Activated naive CD4-positive, alpha-beta T cell treated with anti-CD3 and anti-CD28 coated beads, Interleukin-2, amount 50 U/mL, for 16 hours (primary cell): Measurements from ENCODE around the gene MOB2.
"Not testable (repeated sequence)": the region's sequence is repeated elsewhere in the genome, so short reads cannot be mapped to it uniquely, and the experiment has no call there.

ENCODE experiments used
- DNase-seq: peaks from one replicate; pipeline ENCODE4 v3.0.0-alpha.2; 2020

The MOB2 gene

DNA sequence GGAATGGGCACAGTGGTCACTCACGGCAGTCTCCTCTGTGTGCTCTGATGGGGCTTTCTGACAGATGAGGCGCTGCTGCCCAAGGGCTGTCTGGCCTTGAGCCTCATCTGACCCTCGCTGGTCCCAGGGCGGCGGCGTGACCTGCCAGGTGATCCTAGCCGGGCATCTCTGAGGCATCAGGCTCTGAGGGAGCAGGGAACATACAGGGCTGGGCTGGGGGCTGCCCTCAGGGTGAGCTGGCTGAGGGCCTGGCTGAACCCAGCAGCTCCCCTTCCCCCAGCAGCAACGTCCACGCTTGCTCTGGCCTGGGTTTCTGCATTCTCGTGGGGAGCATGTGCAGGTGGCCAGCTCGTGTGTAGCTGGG lies 47.6 kb downstream of the MOB2 start:
- DNase-seq: no peak

DNA sequence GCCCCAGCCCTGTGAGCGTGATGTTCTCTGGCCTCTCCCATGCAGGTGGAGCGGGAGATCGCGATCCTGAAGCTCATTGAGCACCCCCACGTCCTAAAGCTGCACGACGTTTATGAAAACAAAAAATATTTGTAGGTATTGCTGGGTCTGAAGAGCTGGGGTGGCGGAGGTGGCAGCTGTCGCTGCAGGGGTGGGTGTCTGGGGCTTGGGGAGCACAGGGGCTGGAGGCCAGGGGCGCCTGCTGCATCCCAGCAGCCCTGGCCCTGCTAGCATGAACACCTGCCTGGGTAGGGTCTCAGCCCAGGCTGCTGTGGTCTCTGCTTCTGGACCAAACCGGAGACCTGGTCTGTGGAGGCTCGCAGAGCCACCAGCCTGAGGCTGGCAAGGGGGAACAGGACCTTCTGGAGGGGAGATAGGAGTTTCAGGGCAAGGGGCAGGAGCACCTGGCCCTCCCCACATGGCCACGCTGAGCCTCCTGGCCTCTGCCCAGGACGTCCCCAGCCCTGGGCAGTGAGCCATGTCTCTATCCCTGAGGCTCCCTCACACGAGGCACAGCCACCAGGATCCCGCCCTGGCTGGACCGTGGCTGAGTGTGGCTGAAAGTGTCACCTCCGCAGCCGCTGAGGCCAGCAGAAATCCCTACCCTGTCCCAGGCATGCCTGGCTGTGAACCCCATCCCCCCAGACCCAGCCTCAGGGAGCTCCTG lies 48.2 kb downstream of the MOB2 start:
- DNase-seq: no peak

DNA sequence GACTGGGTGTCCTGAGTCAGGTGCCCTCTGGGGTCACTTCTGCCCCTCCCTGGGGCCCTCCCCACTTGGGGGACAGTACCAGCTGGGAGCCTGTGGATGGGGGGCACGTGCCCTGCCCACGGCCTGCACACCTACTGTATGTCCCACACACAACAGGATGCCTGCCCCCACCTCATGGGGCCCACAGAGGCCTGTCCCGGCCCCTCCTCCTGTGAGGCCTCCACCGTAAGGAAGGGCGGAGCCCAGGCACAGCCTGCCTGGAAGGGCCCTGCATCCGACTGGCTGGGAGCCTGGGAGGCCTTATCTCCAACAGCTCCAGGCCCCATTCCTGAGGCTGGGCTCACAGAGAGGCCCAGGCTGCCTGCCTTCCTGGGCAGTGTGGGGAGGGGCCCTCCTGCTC lies 49.1 kb downstream of the MOB2 start:
- no peak for DNase-seq

DNA sequence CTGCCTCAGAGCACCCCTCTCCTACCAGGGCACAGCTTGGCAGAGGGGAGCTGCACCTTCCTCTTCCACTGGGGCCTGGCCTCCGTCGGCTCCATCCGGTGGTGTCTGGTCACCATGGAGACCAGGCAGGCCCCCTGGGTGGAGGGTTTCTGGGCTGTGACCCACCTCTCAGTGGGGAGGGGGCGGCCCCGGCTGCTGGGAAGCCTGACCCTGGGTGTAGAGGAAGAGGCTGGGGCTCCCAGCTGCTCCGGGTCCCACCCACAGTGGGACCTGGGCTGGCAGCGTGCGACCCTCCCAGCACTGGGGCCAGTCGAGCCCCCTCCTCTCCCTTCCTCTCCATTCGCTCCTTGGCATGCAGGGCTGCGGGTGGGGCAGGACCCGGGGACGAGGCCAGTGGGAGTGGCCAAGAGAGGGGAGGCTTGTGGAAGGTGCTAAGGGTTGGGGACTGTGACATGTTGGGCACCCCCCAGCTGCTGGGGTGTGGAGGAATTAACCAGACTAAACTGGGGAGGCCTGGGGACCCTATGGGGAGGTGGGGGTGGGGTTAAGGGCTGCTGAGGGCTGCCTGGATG lies 50.0 kb downstream of the MOB2 start:
- no peak for DNase-seq

DNA sequence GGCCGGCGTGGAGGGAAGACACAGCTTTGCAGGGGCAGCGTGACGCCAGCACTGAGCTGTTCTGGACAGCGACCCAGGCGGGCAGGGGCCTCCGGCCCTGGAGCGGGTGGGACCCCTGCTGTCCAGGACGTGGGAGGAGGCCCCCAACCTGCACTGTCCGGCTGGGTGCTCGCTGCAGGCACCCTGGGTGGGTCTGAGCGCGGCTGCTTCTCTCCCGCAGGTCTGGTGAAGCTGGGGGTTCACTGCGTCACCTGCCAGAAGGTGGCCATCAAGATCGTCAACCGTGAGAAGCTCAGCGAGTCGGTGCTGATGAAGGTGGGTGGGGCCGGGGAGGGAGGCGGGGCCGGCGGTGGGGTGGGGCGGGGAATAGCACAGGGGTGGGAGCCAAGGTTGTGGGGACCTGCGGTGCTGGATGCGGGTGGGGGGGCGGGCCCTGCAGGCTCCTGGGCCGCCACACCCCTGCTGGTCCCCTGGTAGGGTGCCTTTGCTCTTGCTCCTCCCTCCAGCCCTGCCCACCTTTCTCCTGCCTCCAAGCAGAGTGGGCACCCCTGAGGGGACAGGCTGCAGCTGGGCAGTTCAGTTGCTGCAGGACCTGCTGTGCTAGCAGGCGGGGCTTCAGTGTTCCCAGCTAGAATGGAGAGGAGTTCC lies 50.6 kb downstream of the MOB2 start:
- DNase-seq: no peak

DNA sequence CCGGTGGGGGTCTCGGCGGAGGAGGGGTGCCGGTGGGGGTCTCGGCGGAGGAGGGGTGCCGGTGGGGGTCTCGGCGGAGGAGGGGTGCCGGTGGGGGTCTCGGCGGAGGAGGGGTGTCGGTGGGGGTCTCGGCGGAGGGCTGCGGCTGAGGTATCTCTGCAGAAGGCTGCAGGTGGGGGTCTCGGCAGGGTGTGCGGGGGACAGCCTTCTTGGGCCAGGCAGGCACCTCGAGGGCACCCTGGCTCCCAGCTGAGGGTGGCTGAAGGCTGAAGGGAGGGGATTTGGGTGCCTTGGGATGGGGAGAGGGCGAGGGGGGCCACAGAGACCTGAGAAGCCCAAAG lies 51.1 kb downstream of the MOB2 start:
- DNase-seq: not testable (repeated sequence)

DNA sequence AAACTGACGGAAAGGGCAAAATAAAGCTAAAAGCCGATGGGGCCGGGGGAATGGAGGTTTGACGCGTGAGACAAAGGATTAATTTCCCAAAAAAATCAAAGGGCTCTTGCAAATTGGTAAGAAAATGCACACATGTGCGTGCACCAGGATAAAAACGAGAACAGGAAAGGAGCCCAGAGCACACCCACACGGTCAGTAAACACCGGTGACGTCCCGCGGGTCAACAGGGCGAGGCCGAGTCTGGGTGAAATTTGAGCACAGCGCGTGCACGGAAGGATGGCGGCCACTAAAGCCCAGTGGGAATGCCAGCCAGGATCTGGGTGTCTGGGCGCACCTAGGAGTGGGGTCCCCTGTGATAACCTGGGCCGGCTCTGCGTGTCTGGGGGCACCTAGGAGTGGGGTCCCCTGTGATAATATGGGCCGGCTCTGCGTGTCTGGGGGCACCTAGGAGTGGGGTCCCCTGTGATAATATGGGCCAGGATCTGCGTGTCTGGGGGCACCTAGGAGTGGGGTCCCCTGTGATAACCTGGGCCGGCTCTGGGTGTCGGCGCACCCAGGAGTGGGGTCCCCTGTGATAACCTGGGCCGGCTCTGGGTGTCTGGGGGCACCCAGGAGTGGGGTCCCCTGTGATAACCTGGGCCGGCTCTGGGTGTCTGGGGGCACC lies 52.5 kb downstream of the MOB2 start:
- DNase-seq: no peak

DNA sequence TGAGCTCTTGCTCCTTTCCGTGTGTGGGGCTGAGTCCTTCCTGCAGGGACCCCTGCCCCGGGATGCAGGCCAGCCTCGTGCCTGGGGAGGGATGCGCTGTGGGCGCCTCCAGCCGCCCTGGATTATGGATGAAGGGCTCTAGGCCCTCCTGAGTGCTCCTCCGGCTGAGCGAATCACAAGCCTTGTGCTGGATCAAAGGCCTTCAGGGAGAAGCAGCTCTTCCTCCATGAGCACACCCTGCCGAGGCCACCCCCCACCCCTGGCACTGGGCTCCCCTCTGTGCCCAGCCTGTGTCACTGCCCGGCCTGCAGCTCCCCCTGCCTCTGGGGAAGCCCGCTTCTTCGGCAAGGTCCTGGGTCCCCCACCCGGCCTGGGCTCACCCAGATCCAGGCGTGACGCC lies 53.0 kb downstream of the MOB2 start:
- no peak for DNase-seq

DNA sequence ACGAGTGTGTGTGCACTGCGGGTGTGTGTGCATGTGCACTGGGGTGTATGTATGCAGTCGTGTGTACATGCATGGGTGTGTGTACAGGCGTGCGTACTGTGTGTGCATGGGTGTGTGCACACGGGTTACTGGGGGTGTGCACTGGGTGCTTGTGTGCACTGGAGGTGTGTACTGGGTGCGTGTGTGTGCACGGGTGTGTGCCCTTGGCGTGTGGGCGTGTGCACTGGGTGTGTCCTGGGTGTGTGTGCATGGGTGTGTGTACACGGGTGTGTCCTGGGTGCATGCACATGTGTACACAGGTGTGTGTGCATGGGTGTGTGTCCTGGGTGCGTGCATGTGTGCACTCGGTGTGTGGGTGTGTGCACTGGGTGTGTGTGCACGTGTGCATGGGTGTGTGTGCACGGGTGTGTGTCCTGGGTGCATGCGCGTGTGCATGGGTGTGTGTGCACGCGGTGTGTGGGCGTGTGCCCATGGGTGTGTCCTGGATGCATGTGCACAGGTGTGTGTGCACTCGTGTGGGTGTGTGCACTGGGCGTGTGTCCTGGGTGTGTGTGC lies 57.7 kb downstream of the MOB2 start:
- no peak for DNase-seq

DNA sequence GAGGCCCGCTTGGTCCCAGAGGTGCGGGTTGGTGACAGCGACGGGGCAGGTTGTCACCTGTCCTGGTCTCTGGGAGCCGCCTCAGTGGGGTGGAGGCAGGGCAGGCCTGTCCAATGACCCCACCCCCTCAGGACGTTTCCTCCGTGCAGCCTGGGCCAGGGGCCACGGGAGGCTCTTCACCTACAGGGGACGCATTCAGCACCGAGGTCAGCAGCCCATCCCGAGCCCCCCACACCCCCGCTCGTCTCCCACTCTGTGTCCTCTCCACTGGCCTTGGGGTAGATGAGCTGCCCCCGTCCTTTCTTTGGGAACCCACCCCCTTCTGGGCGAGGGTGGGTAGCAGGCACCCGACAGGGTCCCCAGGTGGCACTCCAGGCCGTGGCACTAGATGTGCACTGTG lies 61.1 kb downstream of the MOB2 start:
- DNase-seq: no peak

DNA sequence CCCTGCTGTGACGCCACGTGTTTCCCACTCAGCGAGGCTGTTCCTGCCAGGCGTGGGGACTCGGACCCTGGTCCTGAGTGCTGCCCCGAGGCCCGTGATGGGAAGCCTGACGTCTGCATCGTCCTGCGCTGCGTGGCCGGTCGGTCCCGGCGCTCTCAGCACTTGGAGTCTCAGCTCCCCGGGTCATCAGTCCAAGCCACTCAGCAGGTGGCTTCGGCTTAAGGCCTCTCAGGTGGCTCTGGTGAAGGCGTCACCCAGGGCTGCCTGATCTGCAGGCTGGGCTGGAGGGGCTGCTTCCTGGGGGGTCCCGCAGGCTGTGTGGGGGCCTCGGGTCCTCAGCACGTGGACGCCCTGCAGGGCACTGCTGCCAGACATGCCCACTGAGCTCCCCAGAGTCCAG lies 61.6 kb downstream of the MOB2 start:
- no peak for DNase-seq

DNA sequence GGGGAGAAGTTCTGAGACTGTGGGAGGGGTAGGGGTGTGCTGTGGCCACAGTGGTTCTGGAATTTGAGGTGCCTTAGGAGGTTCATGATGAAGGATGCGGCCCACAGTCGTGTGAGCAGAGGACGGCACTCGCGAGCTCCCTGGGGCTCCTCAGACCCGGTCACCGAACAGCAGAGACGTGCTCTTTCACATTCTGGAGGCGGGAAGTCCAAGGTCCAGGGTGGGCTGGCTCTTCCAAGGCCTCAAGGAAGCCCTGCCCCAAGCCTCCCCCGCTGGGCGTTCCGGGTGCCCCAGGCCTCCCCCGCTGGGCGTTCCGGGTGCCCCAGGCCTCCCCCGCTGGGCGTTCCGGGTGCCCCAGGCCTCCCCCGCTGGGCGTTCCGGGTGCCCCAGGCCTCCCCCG lies 63.2 kb downstream of the MOB2 start:
- not testable (repeated sequence) for DNase-seq

DNA sequence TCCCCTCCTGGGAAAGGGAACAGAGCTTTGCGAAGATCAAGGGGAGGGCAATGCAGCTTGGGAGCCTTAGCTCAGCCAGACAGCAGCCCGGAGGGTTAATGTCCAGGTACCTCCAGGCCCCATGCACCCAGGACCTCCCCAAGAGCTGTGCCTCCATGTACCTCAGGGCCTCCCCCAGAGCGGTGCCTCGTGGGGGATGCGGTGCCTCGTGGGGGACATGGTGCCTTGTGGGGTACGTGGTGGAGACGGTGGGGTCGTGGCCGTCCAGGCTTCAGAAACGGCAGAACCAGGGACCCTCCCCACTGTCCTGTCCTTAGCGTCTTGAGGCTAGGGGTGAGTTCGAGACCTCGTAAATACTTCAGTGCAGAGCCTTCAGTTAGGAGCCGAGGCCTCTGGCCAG lies 63.6 kb downstream of the MOB2 start:
- DNase-seq: no peak

DNA sequence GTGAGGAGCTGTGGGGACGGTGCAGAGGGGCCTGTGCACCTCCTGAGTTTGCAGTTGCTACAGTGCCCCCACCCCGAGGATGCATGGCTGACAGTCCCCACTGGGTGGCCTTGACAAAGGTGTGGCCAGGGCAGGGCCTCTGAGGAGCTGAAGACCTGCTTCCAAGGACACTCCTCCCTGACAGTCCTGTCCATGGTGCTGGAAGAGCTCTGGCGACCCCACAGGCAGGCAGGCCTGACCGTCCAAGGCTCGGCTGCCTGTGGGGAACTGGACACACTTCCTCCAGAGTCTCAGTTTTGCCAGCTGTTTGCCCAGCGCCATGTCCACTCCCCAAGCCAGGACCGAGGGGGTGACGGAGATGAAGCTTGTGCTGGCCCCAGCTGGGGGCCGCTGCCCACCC lies 64.1 kb downstream of the MOB2 start:
- DNase-seq: no peak

DNA sequence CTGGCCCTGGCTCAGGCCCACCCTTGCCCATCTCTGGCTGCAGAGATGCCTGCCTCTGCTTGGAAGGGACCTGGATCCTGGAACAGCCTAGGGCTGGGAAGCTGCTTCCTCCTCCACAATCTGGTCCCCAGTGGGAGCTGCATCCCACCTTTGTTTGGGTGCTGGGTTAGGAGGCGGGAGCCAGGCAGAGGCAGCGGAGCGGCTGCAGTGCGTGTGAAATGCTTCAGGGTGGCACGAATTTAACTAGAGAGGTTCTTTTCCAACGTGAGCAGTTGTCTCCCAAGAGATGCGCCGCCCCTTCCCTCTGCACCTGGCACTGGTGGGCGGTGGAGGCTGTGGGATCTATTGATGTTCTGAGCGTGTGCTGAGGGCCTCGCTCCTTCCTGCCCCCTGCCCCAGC lies 65.3 kb downstream of the MOB2 start:
- DNase-seq: no peak

DNA sequence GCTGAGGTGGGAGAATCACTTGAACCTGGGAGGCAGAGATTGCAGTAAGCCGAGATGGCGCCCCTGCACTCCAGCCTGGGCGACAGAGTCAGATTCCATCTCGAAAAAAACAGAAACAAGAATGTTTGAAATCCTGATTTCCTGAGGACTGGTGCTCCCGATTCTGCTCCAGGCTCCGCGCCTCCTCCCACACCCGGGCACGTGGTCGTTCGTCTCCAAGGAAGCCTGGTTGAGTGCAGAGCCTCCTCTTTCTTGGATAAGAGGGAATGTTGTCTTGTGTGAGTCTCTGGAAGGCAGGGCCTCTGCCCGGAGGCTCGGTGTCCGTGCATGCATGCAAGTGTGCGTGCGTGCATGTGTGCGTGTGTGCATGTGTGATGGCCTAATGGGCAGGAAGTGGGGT lies 66.8 kb downstream of the MOB2 start:
- no peak for DNase-seq
